ENCODE measurements around the gene SPATA45. TPM values are rescaled to one million over a fixed set of nuclear protein-coding genes. Genes with fewer than 3 reads are reported as not detected.

The SPATA45 gene
- total RNA-seq (under 1 TPM in 1 of 10 donors, not detected in 9; 0.56 TPM), polyA plus RNA-seq (not detected)
- long read RNA-seq, donor 1: 0 reads
- long read RNA-seq, donor 2: 0 reads
- long read RNA-seq, donor 3: 0 reads

DNA sequence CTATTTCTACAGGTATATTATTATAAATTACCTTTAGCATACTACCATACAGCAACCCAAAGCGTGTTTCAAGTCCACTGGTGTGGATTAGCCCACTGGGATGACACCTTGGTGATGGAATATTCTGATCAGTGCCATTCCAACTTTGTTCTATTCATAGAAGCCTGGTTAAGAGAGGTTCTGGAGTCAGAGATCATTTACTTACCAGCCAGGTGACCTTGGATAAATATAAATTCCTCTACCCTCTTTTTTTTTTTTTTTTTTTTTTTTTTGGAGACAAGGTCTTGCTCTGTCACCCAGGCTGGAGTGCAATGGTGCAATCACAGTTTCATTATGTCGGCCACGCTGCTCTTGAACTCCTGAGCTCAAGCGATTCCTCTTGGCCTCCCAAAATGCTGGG lies at the start of gene SPATA45:
SPATA45 (minus strand) TSS at position 101 of the 400 bp plus-strand sequence. CDS start 11,500 bp downstream, outside the sequence.
- intact Hi-C loops (cut with DNase I): no loop called here
- ATAC-seq (no peak), DNase-seq (no peak)
- Histone ChIP-seq H3K4me1 (no peaks in the 10 kb centered on the region), H3K4me3 (no peak within 1 kb of the TSS), H3K9me3 (peaks cover 0 to 6% (median 0%) of the 10 kb centered on the region in 11 donors), H3K27ac (no peak within 1 kb of the TSS), H3K27me3 (no peaks in the 10 kb centered on the region), H3K36me3 (no peaks in the 10 kb centered on the region)
- TF ChIP-seq, protein P1, sequence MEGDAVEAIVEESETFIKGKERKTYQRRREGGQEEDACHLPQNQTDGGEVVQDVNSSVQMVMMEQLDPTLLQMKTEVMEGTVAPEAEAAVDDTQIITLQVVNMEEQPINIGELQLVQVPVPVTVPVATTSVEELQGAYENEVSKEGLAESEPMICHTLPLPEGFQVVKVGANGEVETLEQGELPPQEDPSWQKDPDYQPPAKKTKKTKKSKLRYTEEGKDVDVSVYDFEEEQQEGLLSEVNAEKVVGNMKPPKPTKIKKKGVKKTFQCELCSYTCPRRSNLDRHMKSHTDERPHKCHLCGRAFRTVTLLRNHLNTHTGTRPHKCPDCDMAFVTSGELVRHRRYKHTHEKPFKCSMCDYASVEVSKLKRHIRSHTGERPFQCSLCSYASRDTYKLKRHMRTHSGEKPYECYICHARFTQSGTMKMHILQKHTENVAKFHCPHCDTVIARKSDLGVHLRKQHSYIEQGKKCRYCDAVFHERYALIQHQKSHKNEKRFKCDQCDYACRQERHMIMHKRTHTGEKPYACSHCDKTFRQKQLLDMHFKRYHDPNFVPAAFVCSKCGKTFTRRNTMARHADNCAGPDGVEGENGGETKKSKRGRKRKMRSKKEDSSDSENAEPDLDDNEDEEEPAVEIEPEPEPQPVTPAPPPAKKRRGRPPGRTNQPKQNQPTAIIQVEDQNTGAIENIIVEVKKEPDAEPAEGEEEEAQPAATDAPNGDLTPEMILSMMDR (IDR thresholded peaks at IDR 0.05): no peak
- 93 to 97% methylated on average over 4 of the region's 4 CpGs for WGBS, 2 donors

DNA sequence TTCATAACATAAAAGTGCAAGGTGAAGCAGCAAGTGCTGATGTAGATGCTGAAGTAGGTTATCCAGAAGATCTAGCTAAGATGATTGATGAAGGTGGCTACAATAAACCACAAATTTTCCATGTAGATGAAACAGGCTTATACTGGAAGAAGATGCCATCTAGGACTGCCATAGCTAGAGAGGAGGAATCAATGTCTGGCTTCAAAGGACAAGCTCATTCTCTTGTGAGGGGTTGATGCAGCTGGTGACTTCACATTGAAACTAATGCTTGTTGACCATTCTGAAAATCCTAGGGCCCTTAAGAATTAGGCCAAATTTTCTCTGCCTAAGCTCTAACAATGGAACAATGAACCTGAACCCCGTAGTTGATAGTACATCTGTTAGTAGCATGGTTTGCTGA lies 44.7 kb upstream of the SPATA45 start:
- intact Hi-C loops (cut with DNase I): no loop called here
- Histone ChIP-seq H3K4me1 (no peaks in the 10 kb centered on the region), H3K9me3 (no peaks in the 10 kb centered on the region), H3K36me3 (peaks cover 0 to 96% (median 35%) of the 10 kb centered on the region in 9 donors), H3K27me3 (no peaks in the 10 kb centered on the region), H3K27ac (no peak overlapping the region), H3K4me3 (no peak overlapping the region)
- DNase-seq (no peak), ATAC-seq (no peak)
- TF ChIP-seq, protein P1 (IDR thresholded peaks at IDR 0.05): no peak
- WGBS, 2 donors: 92 to 97% methylated on average over 1 of the region's 1 CpG

DNA sequence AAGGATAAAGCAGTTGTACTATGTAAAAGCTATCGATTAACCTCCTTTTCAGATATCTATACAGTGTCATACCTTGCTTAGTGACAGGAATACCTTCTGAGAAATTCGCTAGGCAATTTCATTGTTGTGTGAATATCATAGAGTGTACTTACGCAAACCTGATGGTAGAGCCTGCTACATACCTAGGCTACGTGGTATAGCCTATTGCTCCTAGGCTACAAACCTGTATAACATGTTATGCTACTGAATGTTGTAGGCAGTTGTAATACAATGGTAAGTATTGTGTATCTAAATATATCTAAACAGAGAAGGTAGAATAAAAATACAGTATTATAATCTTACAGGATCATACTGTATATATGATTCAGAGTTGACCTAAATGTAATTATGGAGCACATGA lies 37.1 kb upstream of the SPATA45 start:
- H3K4me3 ChIP-seq: no peak overlapping the region
- TF ChIP-seq, protein P1 (IDR thresholded peaks at IDR 0.05): no peak
- no peak for ATAC-seq
- intact Hi-C loops (cut with DNase I): no loop called here
- H3K4me1 ChIP-seq: no peaks in the 10 kb centered on the region
- no peaks in the 10 kb centered on the region for H3K9me3 ChIP-seq
- DNase-seq: no peak
- 85% methylated on average over 4 of the region's 4 CpGs for WGBS, 2 donors
- H3K36me3 ChIP-seq: peaks cover 0 to 96% (median 38%) of the 10 kb centered on the region in 9 donors
- H3K27ac ChIP-seq: no peak overlapping the region
- H3K27me3 ChIP-seq: no peaks in the 10 kb centered on the region

DNA sequence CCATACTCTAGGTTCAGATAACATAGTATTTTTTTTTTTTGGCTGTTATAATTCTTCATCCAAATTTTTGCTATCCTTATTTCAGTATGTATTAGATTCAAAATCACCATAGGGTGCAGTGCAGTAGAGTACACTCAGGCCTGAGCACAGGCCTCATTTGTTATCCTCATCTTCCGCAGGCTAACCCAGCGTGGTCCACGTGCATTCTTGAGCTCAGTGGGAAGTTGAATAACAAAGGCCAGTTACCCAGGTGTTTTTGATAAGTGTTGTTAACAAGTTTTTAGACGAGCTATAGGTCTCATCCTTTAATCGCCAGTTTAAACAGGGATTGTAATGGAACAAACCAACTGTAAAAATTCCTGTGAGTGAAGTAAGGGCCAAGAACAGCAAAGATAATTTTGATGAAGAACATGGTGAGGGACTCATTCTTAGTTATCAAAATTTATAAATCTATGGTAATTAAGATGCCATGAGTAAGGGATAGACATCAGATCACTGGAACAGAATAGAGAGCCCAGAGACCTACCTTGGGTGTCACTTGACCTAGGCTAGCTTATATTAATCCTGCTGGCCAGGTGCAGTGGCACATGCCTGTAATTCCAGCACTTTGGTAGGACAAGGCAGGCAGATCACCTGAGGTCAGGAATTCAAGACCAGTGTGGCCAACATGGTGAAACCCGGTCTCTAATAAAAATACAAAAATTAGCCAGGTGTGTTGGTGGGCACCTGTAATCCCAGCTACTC lies 32.7 kb upstream of the SPATA45 start:
- TF ChIP-seq, protein P1 (IDR thresholded peaks at IDR 0.05): no peak
- DNase-seq (no peak), ATAC-seq (no peak)
- Histone ChIP-seq H3K27ac (no peak overlapping the region), H3K27me3 (no peaks in the 10 kb centered on the region), H3K4me3 (no peak overlapping the region), H3K4me1 (no peaks in the 10 kb centered on the region), H3K9me3 (no peaks in the 10 kb centered on the region), H3K36me3 (peaks cover 0 to 88% (median 12%) of the 10 kb centered on the region in 9 donors)
- intact Hi-C loops (cut with DNase I): no loop called here
- 82 to 87% methylated on average over 6 of the region's 6 CpGs for WGBS, 2 donors
